ENCODE measurements around the gene RNPS1.

- TF ChIP-seq CTCF (conservative IDR thresholded peaks at IDR 0.05) (0 out of 2 replicates have a peak, but pooled peaks have one; percentile 18), EZH2 (IDR thresholded peaks at IDR 0.05; ENCODE audit: low read depth) (no peak)
Observed at GRCh38 chr16:2205104-2205966, 62.6 kb downstream of the RNPS1 start, which contains the start of gene MLST8.

All from PC-9 (cell line).